K562 (cell line): ENCODE measurements around the gene KDM5A. TPM values are rescaled to one million over a fixed set of nuclear protein-coding genes. Genes with fewer than 3 reads are reported as not detected.

Experiments used
- HIVEP1 ChIP-seq: fragments of 250-450 bp; sonication (Bioruptor Pico); IDR thresholded peaks from 2 replicates; pipeline ENCODE4 v1.4.0; 2020; ENCODE audit warnings: mild to moderate bottlenecking
- ZBTB34 ChIP-seq: fragments of 250-450 bp; sonication (Bioruptor Pico); IDR thresholded peaks from 2 replicates; pipeline ENCODE4 v1.8.0; 2021; ENCODE audit warnings: mild to moderate bottlenecking, moderate library complexity
- ZBTB40 ChIP-seq, 2 experiments: fragments of 450-650 bp in 1 of 2; sonication (generic) in 1 of 2; formaldehyde crosslinking in 1 of 2; IDR thresholded peaks; 2 replicates each; pipeline versions ENCODE4 v1.7.1 to v1.9.0; 2016 to 2022; ENCODE audit warnings: inconsistent platforms in 1 of 2, mild to moderate bottlenecking in 1 of 2, missing genetic modification reagents in 1 of 2
- polyA plus RNA-seq, 8 experiments: library from polyadenylated mRNA; depleted of rRNA in 4 of 8; stranded (reverse) in 5 of 8; unstranded in 3 of 8; fragments of >200 nt; fragmentation: Nextera tagmentation in 2 of 8; fragmentation: Illumina TruSeq in 1 of 8; extraction: Ambion mirVana in 2 of 8; extraction: Trizol in 1 of 8; gene quantifications; 2 replicates each; pipeline versions ENCODE4 v1.2.1 to v1.2.3, GENCODE V29; 2011 to 2014; ENCODE audit warnings: inconsistent platforms in 1 of 8, missing spikeins in 1 of 8
- total RNA-seq, 7 experiments: library from RNA; depleted of rRNA in 6 of 7; stranded (reverse); fragments of >200 nt in 6 of 7; fragmentation: Illumina TruSeq in 2 of 7; extraction: Trizol in 2 of 7; gene quantifications; 2 replicates each; pipeline versions ENCODE4 v1.2.1 to v1.2.3, GENCODE V29; 2011 to 2021; ENCODE audit warnings: low replicate concordance in 1 of 7

The KDM5A gene
- total and polyA plus RNA-seq, 9 of the 15 experiments (the other 6 are each of a cell fraction or from before 2014, with no cell fraction given): 5.5 to 35.1 (median 13.1) TPM

- TF ChIP-seq ZBTB40 (IDR thresholded peaks at IDR 0.05) (no peak), ZBTB40 (CRISPR knock-in tag; IDR thresholded peaks at IDR 0.05) (no peak), ZBTB34 (CRISPR knock-in tag) (no peak), HIVEP1 (CRISPR knock-in tag) (no peak)
These were observed 25.7 kb upstream of the KDM5A start (continued) for GRCh38 chr12:414859-415258.
